ENCODE data around the gene KIAA1328. TPM values are rescaled to one million over a fixed set of nuclear protein-coding genes. Genes with fewer than 3 reads are reported as not detected.

The KIAA1328 gene
- total and polyA plus RNA-seq, 2 donors (not counting 3 experiments of a cell fraction or from before 2014, with no cell fraction given), result 2.7 to 6.5 TPM

- Histone ChIP-seq H3K9me1 (replicated peaks; ENCODE audit: control insufficient read depth, extremely low read depth, insufficient read depth, low read length) (no peaks in the 10 kb centered on the region), H3K4me2 (ENCODE audit: insufficient read depth, low read length) (no peak overlapping the region), H3K4me1 (ENCODE audit: control insufficient read depth, extremely low read depth, insufficient read depth, low read length) (no peaks in the 10 kb centered on the region), H3K79me2 (ENCODE audit: control insufficient read depth, insufficient read depth, low read length) (no peaks in the 10 kb centered on the region), H3K9ac (replicated peaks; ENCODE audit: extremely low read depth, insufficient read depth, low read length) (no peak overlapping the region), H4K20me1 (replicated peaks; ENCODE audit: control insufficient read depth, extremely low read depth, insufficient read depth, low read length) (no peaks in the 10 kb centered on the region), H3K4me3 (replicated peaks in 1 of 3; ENCODE audit: insufficient read depth in 1 of 3, low read depth in 1 of 3, low read length in 3 of 3) (no peak overlapping the region), H3K27ac (ENCODE audit: insufficient read depth, low read depth, low read length) (no peak overlapping the region), H3K9me3 (replicated peaks; ENCODE audit: control insufficient read depth, insufficient read depth, low read length) (no peaks in the 10 kb centered on the region), H3K27me3 (ENCODE audit: control insufficient read depth in 2 of 2, insufficient read depth in 2 of 2, low read length in 2 of 2) (no peaks in the 10 kb centered on the region), H3K36me3 (ENCODE audit: control insufficient read depth in 2 of 2, extremely low read depth in 1 of 2, insufficient read depth in 2 of 2, low read length in 2 of 2) (no peaks in the 10 kb centered on the region), H2AFZ (ENCODE audit: low read depth, low read length) (no peak overlapping the region)
- ChIA-PET CTCF (no interaction called here), POLR2A (no interaction called here)
- TF ChIP-seq MYC (IDR thresholded peaks at IDR 0.05; ENCODE audit: low read depth, low read length), result no peak
- TF ChIP-seq JUN (IDR thresholded peaks at IDR 0.05; ENCODE audit: borderline replicate concordance, insufficient read depth, insufficient read length, low read depth), result no peak
- TF ChIP-seq POLR2AphosphoS5 (IDR thresholded peaks at IDR 0.05; ENCODE audit: insufficient read depth, low read depth, low read length), result no peak
- TF ChIP-seq GATA2 (IDR thresholded peaks at IDR 0.05; ENCODE audit: insufficient read depth, insufficient read length, low read depth, low read length), result no peak
- FAIRE-seq, result no peak
- no TSS peak for BruUV-seq (replicated peaks)
- DNase-seq (ENCODE audit: low read depth, low spot score), result no peak
- dilution Hi-C loops (cut with MboI; ENCODE audit: extremely low pct_ligation_motif_present, low sequenced_read_pairs), result no loop called here
- intact Hi-C loops (cut with micrococcal nuclease), result no loop called here
Observed at GRCh38 chr18:36929601-36930000, 100.7 kb downstream of the KIAA1328 start.

- H3K9me3 ChIP-seq (replicated peaks; ENCODE audit: control insufficient read depth, insufficient read depth, low read length), result no peaks in the 10 kb centered on the region
- H3K79me2 ChIP-seq (ENCODE audit: control insufficient read depth, insufficient read depth, low read length), result no peaks in the 10 kb centered on the region
- H3K27me3 ChIP-seq (ENCODE audit: control insufficient read depth in 2 of 2, insufficient read depth in 2 of 2, low read length in 2 of 2), result no peaks in the 10 kb centered on the region
- H4K20me1 ChIP-seq (replicated peaks; ENCODE audit: control insufficient read depth, extremely low read depth, insufficient read depth, low read length), result no peaks in the 10 kb centered on the region
- intact Hi-C loops (cut with micrococcal nuclease) (no loop called here), dilution Hi-C loops (cut with MboI; ENCODE audit: extremely low pct_ligation_motif_present, low sequenced_read_pairs) (no loop called here)
- H3K36me3 ChIP-seq (ENCODE audit: control insufficient read depth in 2 of 2, extremely low read depth in 1 of 2, insufficient read depth in 2 of 2, low read length in 2 of 2), result no peaks in the 10 kb centered on the region
- FAIRE-seq (no peak), DNase-seq (ENCODE audit: low read depth, low spot score) (no peak)
- POLR2A ChIA-PET, result no interaction called here
- H2AFZ ChIP-seq (ENCODE audit: low read depth, low read length), result no peak overlapping the region
- no peak for TF ChIP-seq FOS (IDR thresholded peaks at IDR 0.05; ENCODE audit: borderline replicate concordance, insufficient read depth, low read length)
- no peak for TF ChIP-seq CTCF (IDR thresholded peaks at IDR 0.05; ENCODE audit: extremely low read depth in 1 of 2, insufficient read depth in 1 of 2, low read depth in 1 of 2, low read length in 2 of 2)
- TF ChIP-seq MYC (IDR thresholded peaks at IDR 0.05; ENCODE audit: low read depth, low read length), result no peak
- TF ChIP-seq EZH2 (IDR thresholded peaks at IDR 0.05; ENCODE audit: borderline replicate concordance, low read depth, low read length, severe bottlenecking), result no peak
- TF ChIP-seq GATA2 (IDR thresholded peaks at IDR 0.05; ENCODE audit: insufficient read depth, insufficient read length, low read depth, low read length), result no peak
- TF ChIP-seq POLR2AphosphoS5 (IDR thresholded peaks at IDR 0.05; ENCODE audit: insufficient read depth, low read depth, low read length), result no peak
- no peak for TF ChIP-seq POLR2A (IDR thresholded peaks at IDR 0.05; ENCODE audit: low read depth, low read length)
- no peak for TF ChIP-seq MAX (IDR thresholded peaks at IDR 0.05; ENCODE audit: insufficient read depth, insufficient read length)
- TF ChIP-seq JUN (IDR thresholded peaks at IDR 0.05; ENCODE audit: borderline replicate concordance, insufficient read depth, insufficient read length, low read depth), result no peak
- no peak overlapping the region for H3K27ac ChIP-seq (ENCODE audit: insufficient read depth, low read depth, low read length)
- no peaks in the 10 kb centered on the region for H3K4me1 ChIP-seq (ENCODE audit: control insufficient read depth, extremely low read depth, insufficient read depth, low read length)
- no peaks in the 10 kb centered on the region for H3K9me1 ChIP-seq (replicated peaks; ENCODE audit: control insufficient read depth, extremely low read depth, insufficient read depth, low read length)
- no peak overlapping the region for H3K4me2 ChIP-seq (ENCODE audit: insufficient read depth, low read length)
- H3K9ac ChIP-seq (replicated peaks; ENCODE audit: extremely low read depth, insufficient read depth, low read length), result no peak overlapping the region
- no peak overlapping the region for H3K4me3 ChIP-seq (replicated peaks in 1 of 3; ENCODE audit: insufficient read depth in 1 of 3, low read depth in 1 of 3, low read length in 3 of 3)
- BruUV-seq (replicated peaks), result no TSS peak
- CTCF ChIA-PET, result interaction anchor here (3.0 kb wide), 1 partner anchor 11 kb away, joined by 8 read pairs; no protein-coding TSS in a partner anchor
Observed at GRCh38 chr18:36931106-36931505, 102.2 kb downstream of the KIAA1328 start.
